Measurements from ENCODE around the gene BEGAIN.

Gene BEGAIN

DNA sequence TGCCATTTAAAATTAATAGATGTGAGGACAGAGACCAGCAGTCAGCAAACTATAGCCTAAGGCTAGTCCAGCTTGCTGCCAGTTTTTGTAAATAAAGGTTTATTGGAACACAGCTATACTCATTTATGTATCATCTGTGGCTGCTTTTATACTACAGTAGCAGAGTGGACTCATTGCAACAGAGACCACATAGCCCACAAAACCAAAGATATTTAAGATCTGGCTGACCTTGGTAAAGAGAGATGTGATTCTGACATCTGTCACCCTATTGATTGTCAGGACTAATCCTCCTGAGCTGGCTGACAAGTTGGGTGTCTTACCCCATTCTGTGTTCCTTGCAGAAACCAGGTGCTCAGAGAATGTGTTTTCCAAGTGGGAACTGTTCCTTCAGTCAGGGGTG, 99.9 kb downstream of the BEGAIN start:
- H3K36me3 ChIP-seq = peaks cover 12% of the 10 kb centered on the region
- H3K27me3 ChIP-seq = no peaks in the 10 kb centered on the region
- no peaks in the 10 kb centered on the region for H3K4me1 ChIP-seq (ENCODE audit: control insufficient read depth in 1 of 2, insufficient read depth in 1 of 2, low read depth in 1 of 2, low read length in 1 of 2)
- H3K4me3 ChIP-seq (ENCODE audit: low read depth in 1 of 2, low read length in 1 of 2) = no peak overlapping the region
- TF ChIP-seq, protein P1, sequence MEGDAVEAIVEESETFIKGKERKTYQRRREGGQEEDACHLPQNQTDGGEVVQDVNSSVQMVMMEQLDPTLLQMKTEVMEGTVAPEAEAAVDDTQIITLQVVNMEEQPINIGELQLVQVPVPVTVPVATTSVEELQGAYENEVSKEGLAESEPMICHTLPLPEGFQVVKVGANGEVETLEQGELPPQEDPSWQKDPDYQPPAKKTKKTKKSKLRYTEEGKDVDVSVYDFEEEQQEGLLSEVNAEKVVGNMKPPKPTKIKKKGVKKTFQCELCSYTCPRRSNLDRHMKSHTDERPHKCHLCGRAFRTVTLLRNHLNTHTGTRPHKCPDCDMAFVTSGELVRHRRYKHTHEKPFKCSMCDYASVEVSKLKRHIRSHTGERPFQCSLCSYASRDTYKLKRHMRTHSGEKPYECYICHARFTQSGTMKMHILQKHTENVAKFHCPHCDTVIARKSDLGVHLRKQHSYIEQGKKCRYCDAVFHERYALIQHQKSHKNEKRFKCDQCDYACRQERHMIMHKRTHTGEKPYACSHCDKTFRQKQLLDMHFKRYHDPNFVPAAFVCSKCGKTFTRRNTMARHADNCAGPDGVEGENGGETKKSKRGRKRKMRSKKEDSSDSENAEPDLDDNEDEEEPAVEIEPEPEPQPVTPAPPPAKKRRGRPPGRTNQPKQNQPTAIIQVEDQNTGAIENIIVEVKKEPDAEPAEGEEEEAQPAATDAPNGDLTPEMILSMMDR (IDR thresholded peaks at IDR 0.05) = no peak
- no peaks in the 10 kb centered on the region for H3K9me3 ChIP-seq
- no peak overlapping the region for H3K27ac ChIP-seq

Data from neutrophil (primary cell).